NCI-H2171 (cell line): Measurements from ENCODE around the gene NLGN1.
"Not testable (repeated sequence)": the region's sequence is repeated elsewhere in the genome, so short reads cannot be mapped to it uniquely, and the experiment has no call there.

Source experiments
- DNase-seq: peaks from one replicate; lab custom pipeline; 2025; lab: John Stamatoyannopoulos, UW

Gene NLGN1

DNA sequence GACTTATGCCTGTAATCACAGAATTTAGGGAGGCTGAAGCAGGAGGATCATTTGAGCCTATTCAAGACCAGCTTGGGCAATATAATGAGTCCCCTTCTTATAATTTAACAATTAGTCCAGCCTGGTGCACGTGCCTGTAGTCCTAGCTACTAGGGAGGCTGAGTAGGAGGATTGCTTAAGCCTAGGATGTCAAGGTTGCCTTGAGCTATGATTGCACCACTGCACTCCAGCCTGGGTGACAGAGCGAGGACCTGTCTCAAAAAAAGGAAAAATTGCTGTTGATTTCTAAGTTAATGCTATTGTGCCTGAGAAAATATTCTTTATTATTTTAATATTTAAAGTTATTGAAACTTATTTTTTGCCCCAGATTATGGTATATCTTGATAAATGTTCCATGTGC, 159.0 kb downstream of the NLGN1 start:
- no peak for DNase-seq

DNA sequence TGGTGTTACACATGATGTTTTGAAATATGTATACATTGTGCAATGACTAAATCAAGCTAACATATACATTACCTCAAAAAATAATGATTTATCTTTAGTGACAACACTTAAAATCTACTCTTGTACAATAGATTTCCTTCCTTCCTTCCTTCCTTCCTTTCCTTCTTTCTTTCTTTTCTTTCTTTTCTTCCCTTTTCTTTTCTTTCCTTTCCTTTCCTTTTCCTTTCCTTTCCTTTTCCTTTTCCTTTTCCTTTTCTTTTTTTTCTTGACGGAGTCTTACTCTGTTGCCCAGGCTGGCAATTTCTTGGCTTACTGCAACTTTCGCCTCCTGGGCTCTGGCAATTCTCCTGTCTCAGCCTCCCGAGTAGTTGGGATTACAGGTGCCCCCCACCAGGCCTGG, 170.5 kb downstream of the NLGN1 start:
- no peak for DNase-seq

DNA sequence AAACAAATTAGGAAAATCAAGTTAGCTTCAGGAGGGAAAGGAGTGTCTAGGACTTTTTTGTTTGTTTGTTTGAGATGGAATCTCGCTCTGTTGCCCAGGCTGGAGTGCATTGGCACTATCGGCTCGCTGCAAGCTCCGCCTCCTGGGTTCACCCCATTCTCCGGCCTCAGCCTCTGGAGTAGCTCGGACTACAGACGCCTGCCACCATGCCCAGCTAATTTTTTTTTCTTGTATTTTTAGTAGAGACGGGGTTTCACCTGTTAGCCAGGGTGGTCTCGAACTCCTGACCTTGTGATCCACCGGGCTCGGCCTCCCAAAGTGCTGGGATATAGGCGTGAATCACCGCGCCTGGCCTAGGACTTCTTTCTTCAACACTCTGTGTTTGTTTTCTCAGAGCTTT, 171.1 kb downstream of the NLGN1 start:
- no peak for DNase-seq

DNA sequence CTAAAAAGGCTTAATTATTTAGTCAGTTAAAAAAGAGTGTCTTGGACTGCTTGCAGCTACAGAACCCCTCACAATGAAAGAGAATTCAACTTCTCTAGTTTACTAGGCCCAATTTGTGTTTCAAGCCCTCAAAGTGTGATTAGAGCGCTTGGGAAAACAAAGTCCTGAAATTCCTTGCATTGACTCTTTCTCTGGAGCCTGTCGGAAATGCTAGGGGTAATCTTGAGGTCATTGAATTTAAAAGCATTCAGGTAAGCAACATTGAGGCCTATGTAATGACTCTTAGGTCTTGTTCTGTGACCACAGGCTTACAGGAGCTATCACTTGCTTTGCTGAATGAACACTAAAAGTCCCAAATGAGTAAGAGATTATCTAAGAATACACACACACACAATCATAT, 186.0 kb downstream of the NLGN1 start:
- DNase-seq, result no peak

DNA sequence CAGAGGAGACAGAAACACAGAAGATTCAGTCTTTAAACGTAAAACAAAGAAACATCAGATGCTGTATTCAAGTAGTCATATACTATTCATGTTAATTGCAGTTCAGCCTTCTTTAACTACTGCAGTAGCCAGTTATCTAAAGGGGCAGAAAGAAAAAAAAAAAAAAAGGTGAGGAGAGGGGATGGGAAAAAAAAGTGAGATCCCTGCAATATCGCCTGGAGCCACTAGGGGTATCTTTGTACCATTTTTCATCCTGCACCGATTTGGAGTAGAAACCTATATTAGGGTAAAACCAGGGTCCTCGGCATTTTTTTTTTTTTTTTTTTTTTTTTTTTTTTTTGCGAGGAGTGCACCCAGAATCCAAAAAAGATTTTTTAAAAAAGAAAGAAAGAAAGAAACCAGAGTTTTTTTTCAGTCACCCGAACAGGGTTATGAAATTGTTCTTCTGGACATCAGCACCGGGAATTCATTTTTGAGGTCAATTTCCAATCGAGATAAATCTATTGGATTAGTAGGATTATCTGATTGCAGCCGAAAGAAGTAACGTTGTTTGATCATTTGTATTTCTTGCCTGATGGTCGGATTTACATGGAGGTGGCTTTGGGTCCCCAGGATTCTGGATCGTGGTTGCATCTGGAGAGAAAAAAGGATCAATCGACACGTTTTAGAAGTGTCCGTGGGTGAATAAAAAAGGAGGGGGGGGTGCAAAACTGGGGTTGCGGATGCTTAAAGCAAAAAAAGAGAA, 186.7 kb downstream of the NLGN1 start:
- DNase-seq, result no peak

DNA sequence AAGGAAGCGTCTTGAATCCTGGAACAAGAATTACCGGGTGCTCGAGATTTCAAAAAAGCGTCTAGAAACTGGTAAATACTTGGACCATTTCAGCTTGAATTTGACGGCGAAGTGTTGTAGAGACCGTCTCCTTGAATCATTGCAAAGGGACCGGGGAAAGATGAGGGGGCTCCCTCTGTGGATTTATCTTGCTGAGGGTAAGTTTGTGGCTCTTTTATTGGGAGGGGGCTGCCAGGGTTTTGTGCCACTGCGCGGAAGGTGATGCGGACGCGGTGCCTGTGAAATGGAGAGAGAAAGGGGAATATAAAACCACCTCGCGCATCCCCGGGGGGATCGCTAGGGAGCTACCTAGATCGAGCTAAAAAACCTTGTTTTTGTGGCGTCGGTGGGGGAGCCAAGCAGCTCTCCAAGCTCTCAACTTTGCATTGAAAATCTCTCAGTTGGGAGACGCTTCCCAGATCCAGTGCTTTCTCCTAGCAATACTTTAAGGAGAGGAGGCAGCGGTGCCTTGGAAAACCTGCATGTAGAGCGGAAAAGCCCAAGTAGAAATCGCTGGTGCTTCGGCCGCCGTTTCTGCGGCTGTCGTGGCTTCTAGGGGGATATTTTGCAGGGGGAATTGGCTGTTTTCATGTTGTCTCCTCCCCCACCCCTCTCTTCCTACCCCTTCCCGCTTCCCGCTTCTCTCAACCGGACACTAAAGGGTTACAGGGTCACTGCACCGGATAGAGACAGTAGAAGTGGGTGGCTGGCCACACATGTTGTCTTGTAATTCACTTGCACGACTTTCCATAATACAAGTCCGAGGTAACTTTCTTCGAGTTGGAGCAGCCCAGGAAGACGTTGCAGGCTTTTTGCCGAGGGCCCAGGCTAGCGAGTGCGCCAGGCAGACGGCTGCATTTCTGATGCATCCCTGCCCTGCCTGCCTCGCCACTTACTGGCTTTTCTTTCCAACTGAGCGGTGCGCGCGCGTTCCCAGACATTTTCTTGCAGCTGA, 187.6 kb downstream of the NLGN1 start:
- DNase-seq, result no peak

DNA sequence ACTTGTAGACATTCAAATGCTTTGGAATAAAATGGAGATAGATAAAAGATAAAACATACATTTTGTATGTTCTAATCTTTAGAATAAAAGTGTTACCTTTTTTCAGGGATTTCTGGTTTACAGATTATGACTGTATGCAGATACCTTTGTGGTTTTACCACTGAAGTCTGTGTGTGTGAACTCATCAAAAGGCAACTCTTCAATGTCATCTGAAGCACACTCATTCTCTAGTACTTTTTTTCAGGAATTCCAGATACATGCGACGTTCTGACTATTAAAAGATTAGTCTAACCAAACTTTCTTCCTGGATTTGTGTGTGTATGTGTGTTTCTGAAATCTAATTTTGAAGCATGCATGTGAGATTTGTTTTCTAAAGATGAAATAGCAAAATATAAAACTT, 188.6 kb downstream of the NLGN1 start:
- no peak for DNase-seq

DNA sequence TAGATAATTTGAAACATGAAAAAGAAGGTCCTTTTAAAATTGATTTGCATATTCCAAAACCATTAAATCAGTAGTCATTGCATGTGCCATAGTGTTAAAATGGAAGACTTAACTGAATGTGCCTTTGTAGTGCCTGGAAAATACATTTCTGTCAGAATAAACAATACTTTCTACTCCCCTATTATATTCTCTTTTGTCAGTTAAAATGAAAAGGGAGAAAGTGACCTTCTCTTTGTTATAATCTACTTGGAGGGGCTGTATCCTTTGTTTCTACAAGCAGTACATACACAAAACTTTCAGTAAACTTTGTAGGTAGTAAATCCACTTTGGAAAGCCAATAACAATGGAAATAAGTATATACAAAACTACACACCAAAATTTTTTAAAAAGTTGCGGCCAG, 189.5 kb downstream of the NLGN1 start:
- no peak for DNase-seq

DNA sequence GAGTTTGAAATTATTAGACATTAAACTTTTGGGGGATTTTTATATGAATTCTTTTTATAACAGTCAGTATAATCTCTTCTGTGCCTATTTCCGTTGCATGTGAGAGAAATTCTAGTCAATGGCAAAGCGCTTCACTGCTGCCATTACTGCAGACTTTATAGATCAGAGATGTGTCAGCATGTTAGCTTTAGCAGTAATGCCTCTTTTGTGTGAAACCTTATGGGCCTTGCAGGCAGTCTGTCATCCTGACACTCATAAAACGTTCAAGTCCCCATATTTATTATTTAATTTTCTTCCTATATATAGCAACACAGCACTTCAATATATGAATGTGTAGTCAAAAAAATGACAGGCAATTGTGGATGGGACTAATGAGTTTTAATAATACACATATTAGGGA, 191.0 kb downstream of the NLGN1 start:
- DNase-seq, result no peak

DNA sequence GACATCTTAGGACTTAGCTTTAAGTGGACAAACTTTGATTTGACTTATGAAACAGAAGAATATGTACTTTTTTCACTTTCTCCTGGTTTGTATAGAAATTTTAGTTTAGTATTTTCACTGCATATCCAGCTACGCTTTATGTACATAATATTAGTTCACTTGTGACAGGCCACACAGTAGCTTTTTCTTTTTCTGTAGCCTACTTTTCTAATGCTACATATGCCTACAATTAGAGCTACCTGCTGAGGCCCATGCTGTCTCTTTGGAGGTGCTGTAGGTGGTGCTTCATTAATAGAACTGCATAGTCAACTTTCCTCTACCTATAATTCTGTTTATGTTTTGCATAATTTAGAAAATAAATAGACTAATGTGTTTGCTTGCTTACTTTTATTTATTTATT, 191.6 kb downstream of the NLGN1 start:
- no peak for DNase-seq

DNA sequence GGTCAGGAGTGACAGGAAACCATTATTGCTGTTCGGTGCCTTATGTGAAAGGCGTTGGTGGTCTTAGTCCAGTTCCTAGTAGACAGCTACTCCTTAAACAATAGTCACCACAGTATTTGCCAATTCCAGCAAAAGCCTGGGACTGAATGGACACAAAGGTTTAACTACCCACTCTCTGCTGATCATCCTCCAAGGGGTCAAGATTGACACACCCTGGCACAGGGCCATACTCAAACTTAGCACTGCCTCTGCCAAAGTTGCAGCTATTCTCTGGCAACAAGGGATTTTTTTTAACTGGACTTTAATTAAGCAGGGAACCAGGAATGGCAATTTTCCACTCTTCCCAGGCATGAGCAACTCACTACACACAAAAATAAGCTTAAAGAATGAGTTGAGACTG, 193.9 kb downstream of the NLGN1 start:
- DNase-seq, result no peak

DNA sequence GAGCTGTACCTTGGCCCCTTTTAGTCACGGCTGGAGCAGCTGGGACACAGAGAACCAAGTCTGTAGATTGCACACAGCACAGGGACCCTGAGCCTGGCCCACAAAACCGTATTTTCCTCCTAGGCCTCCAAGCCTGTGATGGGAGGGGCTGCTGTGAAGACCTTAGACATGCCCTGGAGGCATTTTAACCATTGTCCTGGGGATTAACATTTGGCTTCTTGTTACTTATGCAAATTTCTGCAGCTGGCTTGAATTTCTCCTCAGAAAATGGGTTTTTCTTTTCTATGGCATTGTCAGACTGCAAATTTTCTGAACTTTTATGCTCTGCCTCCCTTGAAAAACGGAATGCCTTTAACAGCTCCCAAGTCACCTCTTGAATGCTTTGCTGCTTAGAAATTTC, 197.3 kb downstream of the NLGN1 start:
- not testable (repeated sequence) for DNase-seq

DNA sequence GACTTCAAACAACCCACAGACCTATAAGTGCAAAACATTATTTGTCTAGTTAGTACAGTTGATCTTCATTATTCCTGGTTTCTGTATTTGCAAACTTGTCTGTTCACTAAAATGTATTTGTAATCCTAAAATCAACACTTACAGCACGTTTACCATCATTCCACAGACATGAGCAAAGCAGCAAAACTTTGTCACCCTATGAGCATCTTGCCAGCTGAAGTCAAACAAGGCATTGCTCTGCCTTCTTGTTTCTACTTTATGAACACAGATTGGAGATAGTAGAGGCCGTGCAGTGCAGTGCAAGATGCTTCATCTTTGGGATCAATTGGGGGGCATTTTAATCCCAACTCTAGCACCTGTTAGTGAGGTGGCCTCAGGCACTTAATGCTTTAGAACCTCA, 202.1 kb downstream of the NLGN1 start:
- no peak for DNase-seq

DNA sequence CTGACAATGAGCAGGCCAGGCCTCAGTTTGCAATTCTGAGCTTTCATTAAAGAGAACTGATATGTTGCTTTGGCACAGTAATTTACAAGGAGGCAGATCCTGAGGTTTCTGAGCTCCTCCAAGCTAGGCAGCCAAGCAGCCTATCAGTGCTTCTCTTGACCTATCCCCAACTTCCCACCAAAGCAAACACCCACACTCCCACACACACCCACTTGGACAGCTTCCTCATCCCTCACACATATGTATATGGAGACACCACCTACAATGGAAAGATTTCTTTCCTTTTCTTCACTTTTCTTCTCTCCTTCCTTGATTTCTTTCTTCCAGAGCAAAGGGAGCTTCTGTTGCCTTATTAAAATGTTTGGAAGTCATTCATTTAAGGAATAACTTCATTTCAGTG, 217.0 kb downstream of the NLGN1 start:
- no peak for DNase-seq

DNA sequence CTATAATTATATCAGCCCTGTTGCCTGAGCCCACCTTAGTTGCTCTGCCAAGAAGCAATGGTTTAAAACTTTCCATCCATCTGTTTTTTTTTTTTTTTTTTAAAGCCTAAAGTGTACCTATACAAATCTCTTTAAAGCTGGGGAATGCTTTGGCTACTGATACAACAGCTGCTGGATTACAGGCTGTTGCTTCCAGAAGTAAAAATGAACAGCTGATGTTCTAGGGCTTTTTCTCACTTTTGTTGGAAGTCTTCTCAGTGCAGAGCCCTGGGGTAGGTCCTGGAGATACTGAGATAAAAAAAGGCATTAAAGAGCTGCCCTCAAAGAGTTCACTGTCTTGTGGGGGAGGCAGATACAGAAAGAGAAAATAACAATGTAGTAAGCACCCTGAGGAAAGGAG, 218.1 kb downstream of the NLGN1 start:
- no peak for DNase-seq

DNA sequence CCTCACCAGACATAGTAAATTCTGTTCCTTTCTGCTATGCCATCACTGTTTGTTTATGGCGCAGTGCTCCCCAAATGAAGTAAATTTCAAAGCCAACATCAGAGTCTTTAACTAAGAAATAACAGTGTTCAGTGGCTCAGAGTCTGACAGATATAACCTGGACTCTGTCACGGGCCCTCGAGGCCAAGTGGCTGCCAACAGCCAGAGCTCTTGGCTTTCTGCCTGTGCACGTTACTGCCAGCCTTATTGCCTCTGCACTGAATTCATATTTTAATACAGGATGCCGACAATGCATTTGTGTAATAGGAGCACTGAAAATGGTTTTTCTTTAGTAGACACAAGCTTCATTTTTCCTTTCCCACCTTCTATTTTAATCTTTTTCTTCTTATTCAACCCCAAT, 219.9 kb downstream of the NLGN1 start:
- DNase-seq, result no peak

DNA sequence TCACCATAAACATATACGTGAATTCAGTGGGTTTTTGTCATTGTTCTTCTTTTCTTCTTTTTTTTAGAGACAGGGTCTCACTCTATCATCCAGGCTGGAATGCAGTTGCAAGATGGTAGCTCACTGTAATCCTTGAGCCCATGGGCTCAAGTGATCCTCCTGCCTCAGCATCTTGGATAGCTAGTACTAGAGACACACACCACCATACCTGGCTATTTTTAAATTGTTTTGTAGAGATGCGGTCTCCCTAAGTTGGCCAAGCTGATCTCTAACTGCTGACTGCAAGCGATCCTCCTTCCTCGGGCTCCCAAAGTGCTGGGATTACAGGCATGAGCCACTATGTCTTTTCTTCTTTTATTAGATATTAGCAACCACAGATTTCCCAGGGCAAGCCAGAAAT, 220.6 kb downstream of the NLGN1 start:
- no peak for DNase-seq

DNA sequence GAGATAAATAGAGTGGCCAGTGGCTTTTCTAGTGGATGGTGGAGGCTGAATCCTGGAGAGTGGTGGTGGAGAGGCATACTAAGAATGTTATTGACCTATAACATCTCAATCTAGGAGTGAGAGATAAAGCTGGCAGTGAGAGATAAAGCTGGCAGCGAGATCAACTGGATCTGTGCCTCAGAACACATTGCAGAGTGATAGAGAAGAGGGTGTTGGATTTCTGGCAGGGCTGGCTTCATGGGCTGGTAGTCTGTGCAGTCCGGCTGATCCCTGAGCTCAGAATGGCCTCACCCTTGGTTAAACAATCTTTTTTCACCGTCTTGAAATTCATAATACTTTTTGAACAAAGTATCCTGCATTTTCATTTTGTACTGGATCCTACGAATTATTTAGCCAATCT, 221.2 kb downstream of the NLGN1 start:
- DNase-seq, result no peak

DNA sequence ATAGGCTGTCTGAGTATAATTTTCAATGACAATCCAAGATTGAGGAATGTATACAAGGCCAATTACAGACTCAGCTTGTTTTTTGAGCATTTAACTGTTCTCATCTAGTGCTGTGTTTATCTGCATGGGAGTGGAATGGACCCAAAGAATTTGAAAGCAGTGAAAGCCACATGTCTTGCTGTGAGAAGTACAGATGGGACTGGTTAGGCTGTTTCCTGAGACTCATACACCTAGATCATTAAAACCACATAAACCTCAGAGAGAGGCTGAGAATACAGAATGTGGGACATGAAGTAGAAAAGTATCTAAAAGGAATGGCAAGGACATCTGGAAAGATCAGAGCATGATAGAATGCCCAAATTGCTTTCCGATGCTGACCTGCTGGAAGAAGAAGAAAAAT, 224.6 kb downstream of the NLGN1 start:
- DNase-seq, result no peak

DNA sequence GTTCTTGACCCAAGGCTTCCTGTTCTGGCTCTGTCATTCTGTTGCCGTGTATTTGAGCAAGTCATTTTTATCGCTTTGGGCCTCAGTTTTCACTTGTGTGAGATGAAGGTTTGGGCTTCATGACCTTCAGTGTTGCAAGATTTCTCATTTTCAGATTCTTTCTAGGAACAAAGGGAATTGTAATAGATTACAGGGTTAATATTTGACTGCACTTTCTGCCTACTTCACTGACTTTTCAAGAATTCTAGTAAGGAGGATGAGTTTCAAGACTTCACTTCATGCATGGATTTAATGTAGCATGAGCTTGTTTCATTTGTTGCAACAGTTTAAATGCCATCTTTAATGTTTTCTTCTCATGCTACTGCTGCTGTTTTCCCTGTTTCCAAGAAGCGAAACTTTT, 226.5 kb downstream of the NLGN1 start:
- no peak for DNase-seq

DNA sequence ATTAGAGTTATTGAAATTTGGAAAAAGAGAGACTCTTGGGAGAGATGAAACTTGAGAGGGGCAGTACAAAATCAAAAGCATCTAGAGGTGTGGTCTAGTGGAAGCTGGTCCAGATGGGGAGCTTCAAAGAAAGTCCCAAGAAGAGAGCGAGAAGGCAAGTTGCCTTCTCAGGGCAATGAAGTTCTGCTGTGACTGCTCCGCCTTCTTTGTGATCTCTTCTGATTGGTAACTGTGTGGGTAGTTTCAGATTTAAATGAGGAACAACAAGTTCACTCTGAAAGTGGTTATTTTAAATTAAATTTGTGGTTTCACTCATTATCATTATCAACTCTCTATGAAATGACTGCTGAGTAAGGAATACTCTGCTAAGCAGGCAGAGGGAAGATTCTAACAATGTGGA, 233.3 kb downstream of the NLGN1 start:
- no peak for DNase-seq

DNA sequence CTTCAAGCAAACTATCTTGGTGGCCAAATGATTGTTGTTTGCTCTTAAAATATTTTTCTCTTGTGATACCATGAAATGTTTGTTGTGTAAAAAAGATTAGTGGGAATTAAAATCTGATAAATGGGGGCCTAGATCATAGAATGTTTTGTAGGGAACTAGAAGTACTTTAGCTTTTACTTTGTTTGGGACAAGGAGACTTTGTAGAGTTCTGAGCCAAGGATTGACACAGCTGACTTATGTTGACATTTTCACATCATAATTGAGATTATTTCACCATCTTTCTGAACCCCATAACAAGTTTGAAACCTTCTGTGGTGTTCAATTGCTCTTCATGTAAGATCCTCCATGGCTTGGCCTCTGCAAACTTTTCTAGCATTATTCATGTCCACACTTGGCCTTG, 235.4 kb downstream of the NLGN1 start:
- no peak for DNase-seq

DNA sequence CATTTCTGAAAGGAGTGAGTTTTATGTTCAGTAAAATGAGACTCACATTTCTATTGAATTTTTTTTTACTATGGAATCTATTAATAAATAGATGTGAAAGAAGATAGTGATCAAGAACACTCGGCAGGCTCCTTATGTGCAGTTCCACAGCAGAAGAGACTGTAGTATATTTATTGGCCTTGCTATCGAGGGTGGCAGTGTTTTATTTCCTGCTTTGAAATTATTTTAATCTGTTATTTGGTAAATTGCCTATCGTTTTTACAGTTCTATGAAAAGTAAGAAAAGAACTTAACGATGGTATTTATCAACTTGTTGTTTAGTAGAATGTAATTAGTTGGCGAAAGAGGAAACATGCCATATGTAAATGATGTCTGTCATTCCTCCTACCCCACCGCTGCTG, 238.3 kb downstream of the NLGN1 start:
- no peak for DNase-seq
